Measurements from ENCODE around the gene PAX5.

PAX5 gene

DNA sequence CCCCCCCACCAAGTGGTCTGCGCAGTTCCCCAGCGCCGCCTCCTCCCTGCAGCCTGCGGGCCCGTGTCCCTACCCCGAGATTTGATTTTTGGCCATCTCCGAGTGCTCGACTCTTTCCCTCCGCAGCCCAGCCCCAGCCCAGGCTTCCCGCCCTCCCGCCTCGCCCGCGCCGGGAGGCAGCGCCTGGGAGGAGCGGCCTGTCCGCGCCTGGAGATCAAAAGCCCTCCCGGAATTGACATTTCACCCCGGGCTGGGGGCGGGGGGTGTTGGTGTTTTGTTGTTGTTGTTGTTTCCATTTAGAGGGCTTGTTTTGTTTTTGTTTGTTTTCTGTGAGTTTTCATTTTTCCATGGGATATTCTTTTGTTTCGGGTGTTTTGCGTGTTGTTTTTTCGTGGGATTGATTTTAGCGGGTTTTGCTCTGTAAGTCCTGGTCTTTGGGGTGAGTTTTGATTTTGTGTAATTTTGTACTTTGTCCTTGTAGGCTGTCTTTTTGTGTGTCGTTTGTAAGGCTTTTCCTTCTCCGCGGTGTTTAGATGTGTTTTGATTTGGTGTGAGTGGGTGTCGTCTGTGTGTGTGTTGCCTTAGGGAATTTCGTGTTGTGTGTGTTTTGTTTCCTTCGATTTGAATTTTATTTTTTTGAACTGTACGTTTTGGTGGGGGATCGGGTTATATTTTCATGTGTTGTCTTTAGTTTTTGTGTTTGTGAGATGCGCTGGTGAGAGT, 1.7 kb upstream of the PAX5 start:
- TF ChIP-seq, protein P1, sequence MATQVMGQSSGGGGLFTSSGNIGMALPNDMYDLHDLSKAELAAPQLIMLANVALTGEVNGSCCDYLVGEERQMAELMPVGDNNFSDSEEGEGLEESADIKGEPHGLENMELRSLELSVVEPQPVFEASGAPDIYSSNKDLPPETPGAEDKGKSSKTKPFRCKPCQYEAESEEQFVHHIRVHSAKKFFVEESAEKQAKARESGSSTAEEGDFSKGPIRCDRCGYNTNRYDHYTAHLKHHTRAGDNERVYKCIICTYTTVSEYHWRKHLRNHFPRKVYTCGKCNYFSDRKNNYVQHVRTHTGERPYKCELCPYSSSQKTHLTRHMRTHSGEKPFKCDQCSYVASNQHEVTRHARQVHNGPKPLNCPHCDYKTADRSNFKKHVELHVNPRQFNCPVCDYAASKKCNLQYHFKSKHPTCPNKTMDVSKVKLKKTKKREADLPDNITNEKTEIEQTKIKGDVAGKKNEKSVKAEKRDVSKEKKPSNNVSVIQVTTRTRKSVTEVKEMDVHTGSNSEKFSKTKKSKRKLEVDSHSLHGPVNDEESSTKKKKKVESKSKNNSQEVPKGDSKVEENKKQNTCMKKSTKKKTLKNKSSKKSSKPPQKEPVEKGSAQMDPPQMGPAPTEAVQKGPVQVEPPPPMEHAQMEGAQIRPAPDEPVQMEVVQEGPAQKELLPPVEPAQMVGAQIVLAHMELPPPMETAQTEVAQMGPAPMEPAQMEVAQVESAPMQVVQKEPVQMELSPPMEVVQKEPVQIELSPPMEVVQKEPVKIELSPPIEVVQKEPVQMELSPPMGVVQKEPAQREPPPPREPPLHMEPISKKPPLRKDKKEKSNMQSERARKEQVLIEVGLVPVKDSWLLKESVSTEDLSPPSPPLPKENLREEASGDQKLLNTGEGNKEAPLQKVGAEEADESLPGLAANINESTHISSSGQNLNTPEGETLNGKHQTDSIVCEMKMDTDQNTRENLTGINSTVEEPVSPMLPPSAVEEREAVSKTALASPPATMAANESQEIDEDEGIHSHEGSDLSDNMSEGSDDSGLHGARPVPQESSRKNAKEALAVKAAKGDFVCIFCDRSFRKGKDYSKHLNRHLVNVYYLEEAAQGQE (IDR thresholded peaks at IDR 0.05; ENCODE audit: insufficient read depth in 1 of 2, low read depth in 2 of 2, low read length in 2 of 2), result no peak
- no peak for TF ChIP-seq TAF1 (IDR thresholded peaks at IDR 0.05; ENCODE audit: borderline replicate concordance, insufficient read depth, low read length)
- TF ChIP-seq FOXP2 (optimal IDR thresholded peaks at IDR 0.05; ENCODE audit: borderline replicate concordance, extremely low read depth, extremely low read length, insufficient read depth), result no peak
- no peak for TF ChIP-seq SIN3A (IDR thresholded peaks at IDR 0.05; ENCODE audit: borderline replicate concordance, insufficient read depth, low read length)
- TF ChIP-seq POLR2AphosphoS5 (IDR thresholded peaks at IDR 0.05; ENCODE audit: low read depth, low read length), result no peak

DNA sequence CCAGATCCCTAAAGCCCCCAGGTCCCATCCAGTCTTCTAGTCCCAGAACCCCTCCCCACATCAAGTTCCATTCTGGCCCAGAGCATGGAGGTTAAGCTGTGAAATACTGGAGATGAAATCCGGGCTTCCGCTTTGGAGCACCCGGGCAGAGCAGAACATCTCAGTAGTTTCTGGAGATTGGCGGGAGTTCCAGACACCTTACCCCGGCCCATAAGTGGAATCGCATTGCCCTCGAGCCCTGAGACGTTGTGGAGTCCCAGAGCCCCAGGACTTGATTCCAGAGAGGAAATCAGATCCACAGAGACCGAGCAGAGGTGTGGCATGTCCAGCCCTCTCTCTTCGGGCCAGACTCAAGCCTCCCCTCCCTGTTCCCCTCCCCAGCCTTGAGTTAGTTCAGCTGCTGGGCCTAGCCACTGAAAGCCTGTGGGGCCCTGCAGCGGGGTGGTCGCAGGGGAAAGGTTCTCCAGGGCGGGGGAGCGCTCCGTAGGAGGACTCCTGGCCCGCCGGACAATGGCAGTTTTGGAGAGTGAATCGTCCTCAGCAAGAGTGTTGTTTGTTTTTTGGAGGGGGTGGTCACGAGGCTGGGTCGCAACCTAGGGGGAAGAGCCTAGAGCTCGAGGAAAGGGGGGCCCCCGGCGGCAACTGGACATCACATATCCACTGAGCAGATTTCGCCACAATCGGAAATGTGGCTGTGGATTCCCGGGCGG, 1.0 kb upstream of the PAX5 start:
- TF ChIP-seq SIN3A (IDR thresholded peaks at IDR 0.05; ENCODE audit: borderline replicate concordance, insufficient read depth, low read length), result no peak
- no peak for TF ChIP-seq FOXP2 (optimal IDR thresholded peaks at IDR 0.05; ENCODE audit: borderline replicate concordance, extremely low read depth, extremely low read length, insufficient read depth)
- no peak for TF ChIP-seq POLR2AphosphoS5 (IDR thresholded peaks at IDR 0.05; ENCODE audit: low read depth, low read length)
- TF ChIP-seq, protein P1 (IDR thresholded peaks at IDR 0.05; ENCODE audit: insufficient read depth in 1 of 2, low read depth in 2 of 2, low read length in 2 of 2), result no peak
- TF ChIP-seq TAF1 (IDR thresholded peaks at IDR 0.05; ENCODE audit: borderline replicate concordance, insufficient read depth, low read length), result no peak

GRCh38 chr9:37034305-37034937, 353 bp upstream of the PAX5 start:
- TF ChIP-seq FOXP2 (optimal IDR thresholded peaks at IDR 0.05; ENCODE audit: borderline replicate concordance, extremely low read depth, extremely low read length, insufficient read depth) (no peak), SIN3A (IDR thresholded peaks at IDR 0.05; ENCODE audit: borderline replicate concordance, insufficient read depth, low read length) (no peak), POLR2AphosphoS5 (IDR thresholded peaks at IDR 0.05; ENCODE audit: low read depth, low read length) (no peak), TAF1 (IDR thresholded peaks at IDR 0.05; ENCODE audit: borderline replicate concordance, insufficient read depth, low read length) (no peak)
- TF ChIP-seq, protein P1 (IDR thresholded peaks at IDR 0.05; ENCODE audit: insufficient read depth in 1 of 2, low read depth in 2 of 2, low read length in 2 of 2), result no peak

GRCh38 chr9:37033141-37033540, 927 bp downstream of the PAX5 start:
- TF ChIP-seq, protein P1 (IDR thresholded peaks at IDR 0.05; ENCODE audit: insufficient read depth in 1 of 2, low read depth in 2 of 2, low read length in 2 of 2), result no peak
- no peak for TF ChIP-seq TAF1 (IDR thresholded peaks at IDR 0.05; ENCODE audit: borderline replicate concordance, insufficient read depth, low read length)
- no peak for TF ChIP-seq SIN3A (IDR thresholded peaks at IDR 0.05; ENCODE audit: borderline replicate concordance, insufficient read depth, low read length)
- no peak for TF ChIP-seq POLR2AphosphoS5 (IDR thresholded peaks at IDR 0.05; ENCODE audit: low read depth, low read length)
- no peak for TF ChIP-seq FOXP2 (optimal IDR thresholded peaks at IDR 0.05; ENCODE audit: borderline replicate concordance, extremely low read depth, extremely low read length, insufficient read depth)

All from PFSK-1 (cell line).